Fibroblast of skin of right biceps (primary cell): Measurements from ENCODE around the gene CTAGE8.
"Not testable (repeated sequence)": the region's sequence is repeated elsewhere in the genome, so short reads cannot be mapped to it uniquely, and the experiment has no call there.

Experiments
- DNase-seq: peaks from one replicate; pipeline ENCODE4 v3.0.0-alpha.2; 2013

The CTAGE8 gene

GRCh38 chr7:144252307-144252706 lies 16.8 kb downstream of the CTAGE8 start:
- DNase-seq: not testable (repeated sequence)

- not testable (repeated sequence) for DNase-seq
Observed at GRCh38 chr7:144247674-144248330, 21.3 kb downstream of the CTAGE8 start.

- not testable (repeated sequence) for DNase-seq
Observed at GRCh38 chr7:144246967-144247366, 22.1 kb downstream of the CTAGE8 start.

DNA sequence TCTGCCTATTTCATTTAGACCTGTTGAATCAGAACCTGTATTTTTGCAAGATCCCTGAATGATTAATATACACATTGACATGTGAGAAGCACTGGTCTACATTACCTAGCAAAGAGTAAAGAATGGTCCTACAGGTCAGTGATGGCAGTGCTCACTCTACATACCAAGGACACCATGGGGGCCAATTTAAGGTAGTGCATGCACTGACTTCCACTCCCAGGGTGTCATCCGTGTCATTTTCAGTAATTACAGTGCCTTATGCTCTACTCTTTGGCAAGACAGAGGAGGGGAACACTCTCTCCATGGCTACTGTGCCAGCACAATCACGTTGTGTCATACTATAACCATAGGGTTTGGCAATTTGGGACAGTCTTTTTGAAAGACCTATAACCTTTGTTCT lies 23.7 kb downstream of the CTAGE8 start:
- not testable (repeated sequence) for DNase-seq

DNA sequence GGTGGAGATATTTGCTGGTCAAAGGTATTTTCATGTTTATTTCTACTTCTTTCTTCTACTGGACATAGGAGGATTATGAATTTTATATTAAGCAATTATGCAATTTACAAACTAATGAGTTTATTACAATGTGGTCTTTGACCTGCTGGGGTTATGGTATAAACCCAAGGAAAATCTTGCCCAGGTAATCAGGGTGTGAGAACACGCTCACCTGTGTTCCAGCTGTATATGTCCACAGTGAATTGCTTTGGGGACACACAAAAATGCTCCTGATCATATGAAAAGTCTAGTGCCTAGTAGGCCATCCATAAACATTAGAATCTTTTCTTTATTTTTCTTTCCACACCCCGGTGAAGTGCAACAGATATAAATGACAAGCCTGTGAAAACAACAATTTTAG lies 29.7 kb downstream of the CTAGE8 start, which contains the start of gene OR2A42:
OR2A42 (minus strand) TSS at position 241 of the 400 bp plus-strand sequence. CDS start 6,762 bp downstream, outside the sequence.
- not testable (repeated sequence) for DNase-seq

DNA sequence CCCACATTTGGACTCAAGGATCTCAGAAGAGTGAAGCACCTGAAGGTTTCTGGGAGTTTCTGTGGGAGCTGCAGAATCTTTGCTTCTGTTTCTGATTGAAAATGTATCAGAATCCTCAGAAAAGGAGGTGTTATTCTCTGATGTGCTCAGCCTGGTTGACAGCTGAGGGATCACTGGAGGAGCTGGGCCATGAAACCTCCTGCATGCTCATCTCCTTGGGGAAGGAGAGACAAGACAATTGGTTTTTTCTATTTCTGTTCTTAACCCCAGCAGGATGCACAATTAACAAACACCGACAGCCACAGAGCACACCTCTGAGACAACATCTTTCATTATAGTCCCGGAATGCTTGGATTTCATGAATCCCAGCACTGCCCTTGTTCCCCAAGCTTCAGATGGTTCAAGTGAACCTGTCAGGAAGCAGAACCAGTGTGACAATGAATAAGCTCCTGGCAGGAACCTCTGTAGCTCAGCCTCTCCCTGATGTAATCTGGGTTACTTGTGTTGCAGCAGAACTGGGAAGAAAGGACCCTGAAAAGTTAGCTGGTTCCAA lies 30.5 kb downstream of the CTAGE8 start:
- DNase-seq: not testable (repeated sequence)

DNA sequence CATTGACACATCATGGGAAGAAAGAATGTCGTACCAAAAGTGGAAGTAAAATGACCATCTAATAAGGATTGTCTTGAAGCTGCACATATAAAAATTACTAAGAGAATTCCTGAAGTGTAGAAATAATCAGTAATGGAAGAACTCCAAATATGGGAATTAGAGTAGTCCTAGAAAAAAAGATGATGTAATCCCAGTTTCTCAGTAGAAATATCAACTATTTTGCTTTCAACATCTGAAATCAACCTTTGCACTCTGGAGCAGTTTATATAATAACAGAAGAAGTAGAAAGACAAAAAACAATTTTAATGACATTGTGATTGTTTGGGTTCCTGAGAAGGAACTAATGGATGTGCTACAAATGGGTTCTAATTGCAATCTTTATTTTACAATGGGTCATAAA lies 36.0 kb downstream of the CTAGE8 start:
- DNase-seq: not testable (repeated sequence)

- not testable (repeated sequence) for DNase-seq
Observed at GRCh38 chr7:144231027-144231426, 38.1 kb downstream of the CTAGE8 start.

- not testable (repeated sequence) for DNase-seq
Observed at GRCh38 chr7:144228810-144229209, 40.3 kb downstream of the CTAGE8 start.

DNA sequence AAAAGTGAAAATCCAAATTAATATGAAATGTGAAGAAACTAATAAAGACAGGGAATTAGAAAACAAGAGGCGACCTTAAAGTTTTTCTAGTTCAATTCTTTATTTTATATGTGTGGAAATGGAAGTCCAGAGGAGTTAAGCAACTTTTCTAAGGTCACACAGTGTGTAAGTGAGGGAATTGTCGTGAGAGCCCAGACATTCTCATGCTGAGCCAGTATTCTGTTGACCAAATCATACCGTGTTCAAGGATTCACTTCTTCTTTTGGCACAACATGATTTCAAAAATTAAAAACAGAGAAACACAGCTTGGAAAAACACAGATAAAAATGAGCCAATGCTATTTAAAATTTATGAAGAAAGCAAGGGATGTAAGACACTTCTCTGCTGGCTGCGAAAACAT lies 42.2 kb downstream of the CTAGE8 start:
- DNase-seq: not testable (repeated sequence)

- not testable (repeated sequence) for DNase-seq
Observed at GRCh38 chr7:144223675-144224074, 45.4 kb downstream of the CTAGE8 start.

DNA sequence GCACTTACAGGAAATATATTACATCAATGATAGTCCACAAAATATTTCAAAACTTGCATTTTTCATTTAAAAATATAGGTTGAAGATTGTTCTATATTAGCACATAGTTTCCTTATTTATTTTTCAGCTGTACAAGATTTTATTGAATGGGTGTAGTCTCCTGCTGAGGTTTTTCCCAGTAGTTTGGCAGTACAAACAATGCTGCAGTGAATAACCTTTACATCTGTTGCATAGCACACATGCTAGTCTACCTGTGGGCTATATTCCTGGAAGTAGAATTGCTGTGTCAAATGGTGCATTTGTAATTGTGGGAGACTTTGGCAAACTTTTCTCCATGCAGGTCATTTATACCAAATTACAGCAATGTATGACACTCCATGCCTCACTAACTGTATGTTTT lies 48.6 kb downstream of the CTAGE8 start:
- DNase-seq: not testable (repeated sequence)

DNA sequence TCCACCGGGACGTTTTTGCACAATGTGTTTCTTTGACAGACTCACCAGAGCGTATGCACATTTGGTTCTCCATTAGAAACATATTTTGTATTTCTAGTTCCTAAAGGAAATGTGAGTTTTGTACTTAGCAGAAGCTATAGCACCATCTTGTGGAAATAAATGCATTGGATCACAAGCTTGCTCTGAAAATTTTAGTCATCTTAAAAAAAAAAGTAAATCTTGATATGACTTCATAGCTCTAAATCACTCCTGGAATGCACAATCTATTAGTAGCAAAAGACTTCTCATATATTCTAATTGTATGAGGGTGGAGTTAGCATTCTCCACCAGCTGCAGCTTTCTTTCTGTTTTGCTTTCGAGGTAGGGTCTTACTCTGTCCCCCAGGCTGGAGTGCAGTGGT lies 49.9 kb downstream of the CTAGE8 start:
- DNase-seq: not testable (repeated sequence)

- not testable (repeated sequence) for DNase-seq
Observed at GRCh38 chr7:144218581-144218980, 50.5 kb downstream of the CTAGE8 start.

- not testable (repeated sequence) for DNase-seq
Observed at GRCh38 chr7:144217200-144217599, 51.9 kb downstream of the CTAGE8 start.
